ENCODE data around the gene USP10.

DNA sequence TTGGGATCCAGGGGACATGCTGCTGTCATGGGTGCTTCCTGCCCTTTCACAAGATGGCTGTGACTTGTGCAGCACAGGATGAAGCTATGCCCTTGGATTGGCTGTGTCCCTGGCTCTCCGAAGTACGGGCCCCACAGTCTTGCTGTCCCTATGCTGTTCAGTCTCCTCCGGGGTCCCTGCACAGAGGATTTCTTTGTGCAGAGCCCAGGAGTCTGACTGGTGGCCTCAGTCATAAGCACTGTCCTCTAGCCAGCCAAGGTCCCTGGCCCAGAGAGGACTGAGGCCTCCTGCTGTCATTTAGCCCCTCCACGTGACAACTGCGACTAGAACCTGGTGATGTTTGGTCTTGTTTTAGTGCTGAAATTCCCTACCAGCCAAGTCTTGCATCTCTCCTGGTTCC lies 77.6 kb downstream of the USP10 start:
- TF ChIP-seq, protein P1, sequence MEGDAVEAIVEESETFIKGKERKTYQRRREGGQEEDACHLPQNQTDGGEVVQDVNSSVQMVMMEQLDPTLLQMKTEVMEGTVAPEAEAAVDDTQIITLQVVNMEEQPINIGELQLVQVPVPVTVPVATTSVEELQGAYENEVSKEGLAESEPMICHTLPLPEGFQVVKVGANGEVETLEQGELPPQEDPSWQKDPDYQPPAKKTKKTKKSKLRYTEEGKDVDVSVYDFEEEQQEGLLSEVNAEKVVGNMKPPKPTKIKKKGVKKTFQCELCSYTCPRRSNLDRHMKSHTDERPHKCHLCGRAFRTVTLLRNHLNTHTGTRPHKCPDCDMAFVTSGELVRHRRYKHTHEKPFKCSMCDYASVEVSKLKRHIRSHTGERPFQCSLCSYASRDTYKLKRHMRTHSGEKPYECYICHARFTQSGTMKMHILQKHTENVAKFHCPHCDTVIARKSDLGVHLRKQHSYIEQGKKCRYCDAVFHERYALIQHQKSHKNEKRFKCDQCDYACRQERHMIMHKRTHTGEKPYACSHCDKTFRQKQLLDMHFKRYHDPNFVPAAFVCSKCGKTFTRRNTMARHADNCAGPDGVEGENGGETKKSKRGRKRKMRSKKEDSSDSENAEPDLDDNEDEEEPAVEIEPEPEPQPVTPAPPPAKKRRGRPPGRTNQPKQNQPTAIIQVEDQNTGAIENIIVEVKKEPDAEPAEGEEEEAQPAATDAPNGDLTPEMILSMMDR (conservative IDR thresholded peaks at IDR 0.05 in 1 of 2, IDR thresholded peaks at IDR 0.05 in 1 of 2; ENCODE audit: extremely low read depth in 1 of 2, insufficient read depth in 1 of 2, low read depth in 1 of 2, low read length in 2 of 2) = no peak
- no peak for TF ChIP-seq EZH2 (IDR thresholded peaks at IDR 0.05; ENCODE audit: borderline replicate concordance, low read length)

Data from mammary epithelial cell (primary cell).